GM12801 (cell line): ENCODE data around the gene ADCY3.

ENCODE experiments used
- CTCF ChIP-seq: IDR thresholded peaks from one replicate; pipeline ENCODE4 v1.5.1; 2011; ENCODE audit warnings: control low read depth; ENCODE audit not compliant: insufficient read length; ENCODE audit errors: extremely low read depth

Gene ADCY3

GRCh38 chr2:24779116-24779515, 140.9 kb downstream of the ADCY3 start:
- no peak for TF ChIP-seq CTCF

- no peak for TF ChIP-seq CTCF
Observed at GRCh38 chr2:24774373-24774772, 145.7 kb downstream of the ADCY3 start.

- no peak for TF ChIP-seq CTCF
Observed at GRCh38 chr2:24771764-24772586, 148.1 kb downstream of the ADCY3 start.

- no peak for TF ChIP-seq CTCF
Observed at GRCh38 chr2:24771061-24771460, 149.0 kb downstream of the ADCY3 start.
